GM19372 (cell line): ENCODE data around the gene DDX50.
"Not testable (repeated sequence)": the region's sequence is repeated elsewhere in the genome, so short reads cannot be mapped to it uniquely, and the experiment has no call there.

ENCODE experiments used
- ATAC-seq: cut with Tn5 transposase; IDR thresholded peaks from one replicate; pipeline ENCODE4 v1.9.1; 2021; ENCODE audit warnings: mild to moderate bottlenecking, low read depth, moderate library complexity; ENCODE audit not compliant: unreplicated experiment

Gene DDX50, protein sequence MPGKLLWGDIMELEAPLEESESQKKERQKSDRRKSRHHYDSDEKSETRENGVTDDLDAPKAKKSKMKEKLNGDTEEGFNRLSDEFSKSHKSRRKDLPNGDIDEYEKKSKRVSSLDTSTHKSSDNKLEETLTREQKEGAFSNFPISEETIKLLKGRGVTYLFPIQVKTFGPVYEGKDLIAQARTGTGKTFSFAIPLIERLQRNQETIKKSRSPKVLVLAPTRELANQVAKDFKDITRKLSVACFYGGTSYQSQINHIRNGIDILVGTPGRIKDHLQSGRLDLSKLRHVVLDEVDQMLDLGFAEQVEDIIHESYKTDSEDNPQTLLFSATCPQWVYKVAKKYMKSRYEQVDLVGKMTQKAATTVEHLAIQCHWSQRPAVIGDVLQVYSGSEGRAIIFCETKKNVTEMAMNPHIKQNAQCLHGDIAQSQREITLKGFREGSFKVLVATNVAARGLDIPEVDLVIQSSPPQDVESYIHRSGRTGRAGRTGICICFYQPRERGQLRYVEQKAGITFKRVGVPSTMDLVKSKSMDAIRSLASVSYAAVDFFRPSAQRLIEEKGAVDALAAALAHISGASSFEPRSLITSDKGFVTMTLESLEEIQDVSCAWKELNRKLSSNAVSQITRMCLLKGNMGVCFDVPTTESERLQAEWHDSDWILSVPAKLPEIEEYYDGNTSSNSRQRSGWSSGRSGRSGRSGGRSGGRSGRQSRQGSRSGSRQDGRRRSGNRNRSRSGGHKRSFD

GRCh38 chr10:68901105-68901927 is at the start of gene DDX50:
Gene DDX50, plus strand, starts transcription at chr10:68901315. Its CDS starts 70 bp downstream, at chr10:68901385.
- peak; percentile 97 for ATAC-seq

GRCh38 chr10:68856352-68856751 is 44.8 kb upstream of the DDX50 start:
- no peak for ATAC-seq

DNA sequence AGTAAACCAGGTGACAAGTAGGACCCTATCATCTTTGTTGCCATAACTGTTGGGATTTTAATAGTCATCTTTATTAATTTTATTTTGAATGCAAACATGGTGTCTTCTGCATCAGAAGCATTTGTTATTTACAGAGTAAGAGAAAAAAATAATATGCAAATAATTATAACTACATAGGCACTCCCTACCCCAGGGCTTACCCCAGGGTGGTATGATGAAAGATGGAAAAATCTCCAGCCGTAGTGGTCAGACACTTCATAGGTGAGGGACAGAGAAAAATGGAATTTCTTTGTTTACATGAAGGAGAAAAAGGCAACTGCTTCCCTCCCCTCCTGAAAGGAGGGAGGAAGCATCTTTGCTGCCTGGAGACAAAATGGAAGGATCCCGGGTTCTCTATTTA is 44.1 kb upstream of the DDX50 start:
- no peak for ATAC-seq

DNA sequence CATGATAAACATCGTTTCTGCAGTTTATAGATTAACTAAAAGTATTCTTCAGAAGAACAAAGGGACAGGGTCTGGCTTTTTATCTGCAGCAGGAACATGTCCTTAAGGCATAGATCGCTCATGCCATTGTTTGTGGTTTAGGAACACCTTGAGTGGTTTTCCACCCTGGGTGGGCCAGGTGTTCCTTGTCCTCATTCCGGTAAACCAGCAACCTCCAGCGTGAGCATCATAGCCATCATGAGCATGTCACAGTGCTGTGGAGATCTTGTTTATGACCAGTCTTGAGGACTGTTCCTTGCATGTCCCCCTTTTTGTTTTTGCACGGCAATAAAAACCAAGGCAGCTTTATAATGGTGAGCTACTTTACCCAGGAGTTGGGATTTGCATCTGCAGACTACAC is 39.9 kb upstream of the DDX50 start:
- ATAC-seq: no peak

DNA sequence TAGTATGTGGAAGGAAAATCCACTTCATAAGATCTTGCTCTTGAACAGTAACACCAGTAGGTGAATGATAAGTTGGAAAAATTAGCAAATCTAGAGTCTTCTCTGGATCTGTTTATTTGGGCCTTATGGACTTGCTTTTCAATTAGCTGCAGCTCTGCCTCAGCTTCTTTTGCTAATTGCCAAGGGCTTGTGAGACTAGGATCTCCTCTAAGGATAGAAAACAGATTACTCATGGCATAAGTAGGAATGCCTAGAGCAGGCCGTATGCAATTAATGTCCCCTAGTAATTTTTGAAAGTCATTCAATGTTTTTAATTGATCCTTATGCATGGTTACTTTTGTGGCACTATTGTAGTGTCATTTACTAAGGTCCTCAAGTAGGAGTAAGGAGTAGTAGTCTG is 36.5 kb upstream of the DDX50 start:
- ATAC-seq: no peak

GRCh38 chr10:68868173-68868572 is 32.9 kb upstream of the DDX50 start:
- ATAC-seq: not testable (repeated sequence)

GRCh38 chr10:68869623-68870022 is 31.5 kb upstream of the DDX50 start:
- no peak for ATAC-seq

- no peak for ATAC-seq
Measured at GRCh38 chr10:68870061-68870460, 31.1 kb upstream of the DDX50 start.

DNA sequence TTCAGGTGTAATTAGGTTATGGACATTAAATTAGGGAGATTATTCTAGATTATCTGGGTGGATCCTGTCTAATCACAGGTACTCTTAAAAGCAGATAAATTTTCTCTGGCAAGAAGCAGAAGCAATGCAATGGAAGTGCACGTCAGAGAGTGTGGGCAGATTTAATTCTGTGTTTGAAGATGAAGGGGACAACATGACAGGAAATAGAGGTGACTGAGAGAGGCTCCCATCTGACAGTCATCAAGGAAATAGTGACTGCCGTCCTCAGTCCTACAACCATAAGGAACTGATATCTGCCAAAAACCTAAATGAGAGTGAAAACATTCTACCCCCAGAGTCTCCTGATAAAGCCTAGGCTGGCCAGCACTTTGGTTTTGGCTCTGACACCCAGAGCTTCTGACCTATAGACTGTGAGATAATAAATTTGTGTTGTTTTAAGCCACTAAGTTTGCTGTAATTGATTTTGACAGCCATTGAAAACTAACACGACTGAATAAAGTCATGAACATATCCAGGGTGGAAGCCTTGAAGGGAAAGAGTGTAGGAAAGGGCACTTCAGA is 30.5 kb upstream of the DDX50 start:
- ATAC-seq: no peak

DNA sequence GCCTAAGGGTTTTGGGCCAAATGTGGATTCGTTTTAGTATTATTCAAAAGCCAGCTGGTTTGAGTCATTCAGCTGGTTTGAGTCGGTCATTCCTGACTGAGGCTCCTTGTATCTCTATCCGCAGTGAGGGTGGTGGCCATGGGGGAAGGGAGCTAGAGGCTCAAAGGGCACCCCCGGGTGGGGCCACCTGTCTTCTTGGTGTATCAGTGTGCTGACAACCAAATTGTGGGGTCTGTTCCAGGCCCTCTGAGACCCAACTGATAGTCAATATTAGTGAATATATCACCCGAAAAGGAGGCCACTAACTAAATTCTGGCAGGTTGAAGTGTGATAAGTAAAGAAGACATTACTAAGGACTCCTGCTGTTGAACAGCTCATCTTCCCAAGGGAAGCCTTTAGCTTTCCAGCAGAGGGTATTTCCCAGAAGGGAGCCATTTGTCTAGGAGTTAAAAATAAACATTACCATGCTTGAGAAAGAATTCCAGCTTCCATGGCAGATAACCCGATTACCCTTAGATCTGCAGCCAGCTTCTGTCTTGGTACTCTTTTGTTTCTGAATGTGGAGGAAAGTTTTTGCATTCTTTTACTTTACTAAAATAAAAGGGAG is 29.9 kb upstream of the DDX50 start:
- no peak for ATAC-seq

GRCh38 chr10:68871731-68872342 is 29.3 kb upstream of the DDX50 start:
- ATAC-seq: no peak

GRCh38 chr10:68876246-68877138 is 24.6 kb upstream of the DDX50 start:
- ATAC-seq: no peak

- no peak for ATAC-seq
Measured at GRCh38 chr10:68877482-68878110, 23.5 kb upstream of the DDX50 start.

DNA sequence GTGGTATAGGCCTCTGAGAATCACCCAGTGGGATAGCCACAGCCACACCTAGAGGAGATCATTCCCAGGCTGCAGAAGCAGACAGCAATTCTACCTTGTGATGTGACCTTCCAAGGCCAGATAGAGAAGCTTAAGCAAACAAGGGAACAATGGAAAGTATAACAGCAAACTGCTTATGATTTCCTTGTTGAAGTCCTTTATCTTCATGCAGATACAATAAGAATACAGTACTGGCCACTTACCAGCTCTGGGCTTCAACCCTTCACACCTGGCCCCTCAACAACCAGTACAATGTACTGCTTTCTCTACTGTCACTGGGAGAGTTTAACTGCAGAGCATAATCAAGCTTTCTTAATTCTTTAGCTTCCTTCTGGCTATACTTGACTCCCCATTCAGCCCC is 22.6 kb upstream of the DDX50 start:
- ATAC-seq: no peak

DNA sequence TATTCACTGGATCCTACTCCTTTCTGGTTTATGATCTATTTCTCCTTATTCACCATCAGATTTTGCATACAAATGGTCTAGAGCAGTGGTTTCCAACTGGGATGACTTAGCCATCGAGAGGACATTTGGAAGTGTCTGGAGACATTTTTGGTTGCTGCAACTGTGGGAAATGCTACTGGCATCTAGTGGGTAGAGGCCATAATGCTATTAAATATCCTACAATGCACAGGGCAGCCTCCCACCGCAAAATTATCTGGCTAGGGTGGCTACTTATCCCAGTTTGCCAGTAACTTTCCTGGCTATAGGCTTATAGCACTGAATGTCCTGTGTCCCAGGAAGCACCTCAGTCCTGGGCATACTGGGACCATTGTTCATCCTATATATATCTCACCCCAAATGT is 21.5 kb upstream of the DDX50 start:
- no peak for ATAC-seq

DNA sequence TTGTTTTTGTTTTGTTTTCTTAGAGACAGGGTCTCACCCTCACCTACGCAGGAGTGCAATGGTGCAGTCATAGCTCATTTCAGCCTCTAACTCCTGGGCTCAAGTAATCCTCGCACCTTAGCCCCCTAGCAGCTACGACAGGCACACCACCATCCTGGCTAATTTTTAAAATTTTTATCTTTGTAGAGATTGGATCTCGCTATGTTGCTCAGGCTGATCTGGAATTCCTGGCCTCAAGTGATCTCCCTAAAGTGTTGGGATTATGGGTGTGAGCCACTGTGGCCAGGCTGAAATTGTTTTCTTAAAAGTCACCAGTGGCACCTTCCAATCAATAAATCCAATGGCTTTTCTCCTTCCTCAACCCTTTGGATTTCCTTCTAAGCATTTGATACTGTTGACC is 20.9 kb upstream of the DDX50 start:
- no peak for ATAC-seq

DNA sequence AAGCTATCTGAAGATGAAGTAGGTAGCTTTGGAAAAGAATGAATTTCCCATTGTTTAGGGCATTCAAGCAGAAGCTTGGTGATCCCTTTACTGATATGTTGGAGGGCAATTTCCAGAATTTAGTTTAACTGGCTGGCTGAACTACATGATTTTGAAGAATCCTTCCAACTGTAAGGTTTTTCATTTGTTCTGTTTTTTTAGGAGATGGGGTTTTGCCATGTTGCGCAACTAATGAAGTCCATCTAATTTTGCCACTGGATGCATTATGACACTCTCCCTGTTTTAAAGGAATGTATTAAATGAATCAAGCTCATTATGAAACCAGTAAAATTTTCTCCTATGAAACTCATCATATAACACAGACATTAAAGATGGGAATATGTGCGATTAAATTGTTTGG is 6.1 kb upstream of the DDX50 start:
- ATAC-seq: no peak

- no peak for ATAC-seq
Measured at GRCh38 chr10:68897336-68897741, 3.8 kb upstream of the DDX50 start.
